HCT116 (cell line): Measurements from ENCODE around the gene AOPEP. TPM values are rescaled to one million over a fixed set of nuclear protein-coding genes. Genes with fewer than 3 reads are reported as not detected.

Experiments
- ATAC-seq: fragments of 200-7000 bp; cut with Tn5 transposase; 2 replicates; pipeline ENCODE4 v1.9.1; 2020; ENCODE audit warnings: mild to moderate bottlenecking, moderate library complexity
- BruUV-seq: library from RNA; stranded (reverse); fragments of 400-500 nt; replicated peaks from 2 replicates; lab custom pipeline; 2021; lab: Mats Ljungman, UMichigan
- CTCF ChIA-PET: fragments of 300-600 bp; sonication (Branson Sonifier 250); formaldehyde crosslinking; loops from one replicate; lab custom pipeline; 2021; ENCODE audit warnings: antibody characterized with exemption; lab: Charles Lee
- POLR2A ChIA-PET: fragments of 300-600, 350-600 bp; sonication (Branson Sonifier 250); formaldehyde crosslinking; loops from one replicate; lab custom pipeline; 2021; ENCODE audit warnings: antibody characterized with exemption; lab: Charles Lee
- RAD21 ChIA-PET, 2 experiments: fragments of 300-600 bp; sonication (Branson Sonifier 250); formaldehyde crosslinking; loops; one replicate each; lab custom pipeline; 2023; ENCODE audit warnings: low total read pairs in 2 of 2; ENCODE audit not compliant: uncharacterized antibody in 2 of 2, unreplicated experiment in 2 of 2, low non-redundant PET in 1 of 2; lab: Charles Lee
- DNase-seq: peaks from one replicate; pipeline ENCODE4 v3.0.0-alpha.2; 2010; ENCODE audit warnings: low read depth, low spot score
- H2AFZ ChIP-seq: fragments of 200-600 bp; shearing (Covaris generic), sonication (generic); 2 replicates; pipeline ENCODE4 v1.6.1; 2017; ENCODE audit warnings: low read depth, mixed run types, mixed read lengths, antibody characterized with exemption, low read length; ENCODE audit not compliant: poor library complexity, severe bottlenecking
- H3K27ac ChIP-seq: 2 replicates; pipeline ENCODE4 v1.5.1; 2012; ENCODE audit warnings: low read depth, low read length
- H3K27me3 ChIP-seq: fragments of 200-600 bp; sonication (generic); 2 replicates; pipeline ENCODE4 v1.6.1; 2016; ENCODE audit warnings: mixed run types, low read length, mixed read lengths; ENCODE audit not compliant: insufficient read depth
- H3K36me3 ChIP-seq, 2 experiments: fragments of 200-500 bp in 1 of 2; fragments of 200-600 bp in 1 of 2; sonication (Bioruptor generic) in 1 of 2; sonication (generic) in 1 of 2; 2 replicates each; pipeline versions ENCODE4 v1.5.1 to v1.6.1; 2014 to 2016; ENCODE audit warnings: low read length in 2 of 2, inconsistent platforms in 1 of 2, mixed read lengths in 1 of 2, mixed run types in 1 of 2; ENCODE audit not compliant: insufficient read depth in 2 of 2, control insufficient read depth in 1 of 2
- H3K4me1 ChIP-seq, 2 experiments: fragments of 200-600 bp in 1 of 2; sonication (generic) in 1 of 2; 2 replicates each; pipeline versions ENCODE4 v1.5.1 to v1.6.1; 2012 to 2017; ENCODE audit warnings: low read length in 2 of 2, inconsistent platforms in 1 of 2, mild to moderate bottlenecking in 1 of 2, mixed read lengths in 1 of 2, mixed run types in 1 of 2, moderate library complexity in 1 of 2; ENCODE audit not compliant: insufficient read depth in 2 of 2, control insufficient read depth in 1 of 2
- H3K4me2 ChIP-seq: fragments of 200-600 bp; sonication (generic); 2 replicates; pipeline ENCODE4 v1.6.1; 2017; ENCODE audit warnings: mixed run types, low read length, mixed read lengths
- H3K4me3 ChIP-seq, 2 experiments: fragments of 200-600 bp in 1 of 2; sonication (generic) in 1 of 2; replicated peaks in 1 of 2; 2 replicates each; pipeline ENCODE4 v1.5.1; 2011 to 2016; ENCODE audit warnings: low read length in 2 of 2, control low read depth in 1 of 2, low read depth in 1 of 2, mild to moderate bottlenecking in 1 of 2, mixed read lengths in 1 of 2, mixed run types in 1 of 2
- H3K79me2 ChIP-seq: fragments of 200-600 bp; sonication (generic); 2 replicates; pipeline ENCODE4 v1.6.1; 2017; ENCODE audit warnings: mild to moderate bottlenecking, mixed run types, low read length, moderate library complexity, mixed read lengths; ENCODE audit not compliant: insufficient read depth
- H3K9ac ChIP-seq: fragments of 200-600 bp; sonication (generic); 2 replicates; pipeline ENCODE4 v1.6.1; 2016; ENCODE audit warnings: low read length, mixed read lengths
- H3K9me2 ChIP-seq: fragments of 200-600 bp; sonication (generic), shearing (Covaris generic); 2 replicates; pipeline ENCODE4 v1.6.1; 2017; ENCODE audit warnings: mixed run types, mild to moderate bottlenecking, moderate library complexity; ENCODE audit not compliant: insufficient read depth
- H3K9me3 ChIP-seq, 2 experiments: fragments of 200-500 bp in 1 of 2; fragments of 200-600 bp in 1 of 2; sonication (Bioruptor generic) in 1 of 2; sonication (generic) in 1 of 2; 2 replicates each; pipeline ENCODE4 v1.6.1; 2014 to 2017; ENCODE audit warnings: low read length in 2 of 2, mixed read lengths in 2 of 2, inconsistent platforms in 1 of 2, low read depth in 1 of 2, mild to moderate bottlenecking in 1 of 2, mixed run types in 1 of 2, moderate library complexity in 1 of 2; ENCODE audit not compliant: control insufficient read depth in 1 of 2, insufficient read depth in 1 of 2
- H4K20me1 ChIP-seq: fragments of 200-600 bp; sonication (generic), shearing (Covaris generic); 2 replicates; pipeline ENCODE4 v1.6.1; 2017; ENCODE audit warnings: mixed run types, mild to moderate bottlenecking, moderate library complexity; ENCODE audit not compliant: insufficient read depth
- CEBPB ChIP-seq: IDR thresholded peaks from 2 replicates; pipeline ENCODE4 v1.6.1; 2012; ENCODE audit warnings: low read depth
- EGR1 ChIP-seq: IDR thresholded peaks from 2 replicates; pipeline ENCODE4 v1.6.1; 2012; ENCODE audit warnings: low read depth
- FOSL1 ChIP-seq: IDR thresholded peaks from 2 replicates; pipeline ENCODE4 v1.6.1; 2012; ENCODE audit warnings: low read depth
- JUND ChIP-seq: IDR thresholded peaks from 2 replicates; pipeline ENCODE4 v1.6.1; 2012
- POLR2AphosphoS5 ChIP-seq: IDR thresholded peaks from 2 replicates; pipeline ENCODE4 v1.6.1; 2011; ENCODE audit warnings: mild to moderate bottlenecking, low read depth, low read length, moderate library complexity
- RAD21 ChIP-seq: IDR thresholded peaks from 2 replicates; pipeline ENCODE4 v1.6.1; 2012; ENCODE audit warnings: low read depth, mild to moderate bottlenecking
- SP1 ChIP-seq: IDR thresholded peaks from 2 replicates; pipeline ENCODE4 v1.6.1; 2012; ENCODE audit warnings: low read depth
- TCF7L2 ChIP-seq: IDR thresholded peaks from 2 replicates; pipeline ENCODE4 v1.7.0; 2011; ENCODE audit warnings: borderline replicate concordance, inconsistent platforms; ENCODE audit not compliant: insufficient read depth, insufficient read length; ENCODE audit errors: extremely low read depth
- YY1 ChIP-seq: IDR thresholded peaks from 2 replicates; pipeline ENCODE4 v1.6.1; 2011; ENCODE audit warnings: low read length, low read depth, moderate library complexity, mild to moderate bottlenecking; ENCODE audit not compliant: insufficient replicate concordance; ENCODE audit errors: extremely low read depth
- intact Hi-C: fragments of 100-400 bp; cut with micrococcal nuclease; formaldehyde crosslinking; loops from 2 replicates; pipeline ENCODE4 v1.10.0; 2022
- total RNA-seq: library from RNA; stranded (reverse); gene quantifications from one replicate; pipeline ENCODE4 v1.2.1, GENCODE V29; 2021; ENCODE audit not compliant: unreplicated experiment

AOPEP gene
- total RNA-seq, 1 experiment from 2014 or later, result 15.1 TPM

- H3K9ac ChIP-seq, result no peak overlapping the region
- H3K27ac ChIP-seq, result no peak overlapping the region
- POLR2A ChIA-PET, result no interaction called here
- no peaks in the 10 kb centered on the region for H3K36me3 ChIP-seq
- H3K27me3 ChIP-seq, result no peaks in the 10 kb centered on the region
- CTCF ChIA-PET, result no interaction called here
- TF ChIP-seq YY1 (no peak), EGR1 (no peak), SP1 (peak; percentile 44; the same call in 1 of the 2 replicates), JUND (peak; percentile 57), TCF7L2 (no peak), POLR2AphosphoS5 (peak; percentile 33; the same call in 1 of the 2 replicates), RAD21 (no peak), FOSL1 (peak; percentile 56; the same call in 1 of the 2 replicates), CEBPB (peak; percentile 52; the same call in 1 of the 2 replicates)
- no peaks in the 10 kb centered on the region for H3K9me2 ChIP-seq
- H3K79me2 ChIP-seq, result no peaks in the 10 kb centered on the region
- H3K9me3 ChIP-seq, result no peaks in the 10 kb centered on the region
- peak overlapping the region; percentile 43 for H3K4me2 ChIP-seq
- intact Hi-C loops, result no loop called here
- H2AFZ ChIP-seq, result no peak overlapping the region
- H3K4me3 ChIP-seq, result no peak overlapping the region
- H4K20me1 ChIP-seq, result no peaks in the 10 kb centered on the region
- ATAC-seq (peak; percentile 54), DNase-seq (no peak)
- RAD21 ChIA-PET, result no interaction called here
- H3K4me1 ChIP-seq, result peaks cover 0 to 12% of the 10 kb centered on the region in 2 experiments; a peak in 2 of 4 replicates
- BruUV-seq, result no TSS peak
Observed at GRCh38 chr9:95105519-95106287, 379.2 kb downstream of the AOPEP start.
